Measurements from ENCODE around the gene CHST1.

Gene CHST1

DNA sequence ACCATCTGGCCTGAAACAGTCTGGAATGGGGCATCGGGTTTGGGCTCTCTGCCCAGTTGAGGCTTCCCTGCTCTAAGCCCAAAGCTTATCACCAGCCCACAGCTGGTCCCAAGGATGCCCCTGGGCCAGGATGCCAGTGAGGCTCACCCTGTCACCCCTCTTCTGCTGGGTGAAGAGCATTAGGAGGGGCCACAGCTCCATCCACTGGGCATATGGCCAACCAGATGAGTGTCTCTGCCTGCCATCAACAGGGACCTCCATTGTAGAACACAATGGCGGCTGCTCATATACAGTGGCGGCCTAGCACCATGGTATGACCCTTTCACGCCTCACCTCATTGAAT lies 5.6 kb downstream of the CHST1 start:
- no peak for DNase-seq

DNA sequence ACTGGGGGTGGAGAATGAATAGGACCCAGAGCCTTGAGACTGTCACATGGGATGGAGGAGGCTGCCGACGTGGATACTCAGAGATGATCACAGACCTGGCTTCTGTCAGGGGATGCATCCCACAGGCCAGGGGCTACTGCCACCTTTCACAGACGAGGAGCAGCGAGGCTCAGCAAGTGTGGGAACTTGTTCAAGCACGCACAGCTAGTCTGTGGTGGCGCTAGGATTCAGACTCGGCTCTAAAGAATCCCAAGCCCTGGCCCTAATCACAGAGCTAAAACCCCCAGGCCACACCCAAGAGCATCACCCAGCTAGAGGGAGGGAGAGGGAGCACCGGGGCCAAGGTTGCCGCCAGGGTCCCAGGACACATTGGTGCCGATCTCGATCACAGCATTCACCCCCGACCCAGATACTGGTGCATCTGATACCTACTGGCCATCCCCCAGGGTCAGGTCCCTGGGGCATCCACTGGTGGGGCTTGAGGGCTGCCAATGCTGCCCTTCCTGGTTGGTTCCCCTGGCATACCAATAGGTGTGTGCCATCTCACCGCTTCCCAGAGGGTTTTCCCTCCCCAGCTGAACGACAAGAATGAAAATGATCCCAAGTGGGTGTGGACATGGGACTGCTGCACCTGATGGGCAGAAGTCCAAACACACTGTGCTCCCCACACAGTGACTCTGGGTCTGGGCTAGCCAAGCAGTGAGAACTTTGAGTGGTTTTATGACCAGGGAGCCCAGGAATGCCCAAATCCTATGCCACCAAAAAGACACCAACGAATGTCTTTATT lies 6.2 kb downstream of the CHST1 start:
- DNase-seq = no peak

DNA sequence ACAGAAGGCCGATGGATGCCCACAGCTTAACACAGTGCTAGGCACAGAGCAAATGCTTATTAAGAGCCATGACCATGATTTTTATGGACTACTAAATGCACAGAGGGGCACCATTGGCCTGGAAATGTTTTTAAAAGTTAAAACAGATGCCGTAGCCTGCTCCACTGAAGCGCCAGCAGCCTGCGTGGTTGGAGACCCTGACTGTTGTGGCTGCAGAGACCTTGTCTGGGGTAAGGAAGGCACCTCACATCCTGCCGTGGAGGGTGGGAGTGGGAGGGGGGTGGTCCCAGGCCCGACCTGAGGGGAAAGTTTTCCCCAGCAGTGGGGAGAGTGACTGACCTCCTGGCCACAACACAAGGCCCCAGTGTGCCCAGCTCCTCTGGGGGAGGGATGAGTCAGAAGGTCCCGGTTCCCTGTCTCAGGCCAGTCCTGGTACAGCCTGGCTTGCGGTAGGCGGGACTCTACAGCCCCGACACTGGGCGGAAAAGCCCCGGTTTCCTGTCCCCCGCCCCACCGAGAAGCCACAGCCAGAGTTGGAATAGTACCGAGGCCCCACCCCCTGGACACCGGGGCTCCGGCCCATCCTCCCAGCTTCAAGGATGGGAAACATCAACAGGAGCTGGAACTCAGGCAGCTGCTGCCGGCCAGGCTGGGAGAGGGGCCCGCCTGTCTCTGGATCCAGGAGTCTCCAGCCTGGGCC lies 7.0 kb downstream of the CHST1 start:
- peak; percentile 38 to 67 (median 56) for DNase-seq

DNA sequence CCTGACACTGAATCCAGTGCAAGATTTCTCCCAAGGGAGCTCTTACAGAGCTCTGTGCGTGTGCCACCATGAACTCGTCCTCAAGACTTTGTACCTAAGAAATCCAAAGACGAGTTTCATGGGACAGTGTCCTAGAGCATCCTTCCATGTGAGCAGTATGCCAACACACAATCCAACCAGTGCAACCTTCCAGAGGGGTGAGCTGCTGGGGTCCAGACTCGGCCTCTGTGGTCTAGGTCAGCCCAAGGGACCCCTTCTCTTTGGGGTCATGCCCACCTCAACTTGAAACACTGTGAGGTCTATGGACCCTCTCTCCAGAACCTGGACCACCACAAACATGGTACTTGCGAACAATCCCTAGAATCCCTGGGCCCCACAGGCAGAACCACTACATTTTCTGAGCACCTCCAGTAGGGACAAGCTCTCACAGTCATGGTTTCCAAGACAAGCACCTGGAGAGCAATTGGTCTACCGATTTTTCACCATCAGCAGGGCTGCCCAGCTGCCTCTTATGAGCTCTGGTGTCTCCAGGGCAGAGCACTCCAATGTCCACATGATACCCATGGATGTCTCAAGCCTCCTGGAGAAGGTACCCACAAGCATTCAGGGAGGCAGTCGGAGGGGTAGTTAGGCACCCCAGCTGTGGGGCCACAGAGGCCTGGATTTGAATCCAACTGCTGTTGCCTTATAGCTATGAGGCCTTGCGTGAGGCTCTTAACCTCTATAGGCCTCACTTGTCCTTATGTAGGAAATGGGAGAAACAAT lies 7.7 kb downstream of the CHST1 start:
- no peak for DNase-seq

DNA sequence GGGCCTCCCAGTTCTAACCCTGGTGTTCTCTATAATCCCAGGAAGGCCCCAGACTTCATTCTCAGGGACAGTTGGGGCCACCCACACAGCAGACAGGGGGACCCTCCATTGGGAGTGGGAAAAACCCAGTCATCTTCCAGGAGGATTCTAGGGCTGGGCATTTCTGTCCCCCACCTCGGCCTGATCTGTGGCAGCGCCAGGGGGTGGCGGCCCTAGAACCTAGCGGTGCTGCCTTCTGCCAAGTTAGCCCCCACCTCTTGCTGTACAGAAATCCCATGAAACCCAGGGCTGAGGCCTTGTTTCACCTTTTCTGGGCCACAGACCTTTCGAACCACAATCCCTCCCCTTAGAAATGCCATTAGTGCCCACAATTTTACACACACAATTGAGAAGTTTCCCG lies 9.6 kb downstream of the CHST1 start:
- no peak for DNase-seq

DNA sequence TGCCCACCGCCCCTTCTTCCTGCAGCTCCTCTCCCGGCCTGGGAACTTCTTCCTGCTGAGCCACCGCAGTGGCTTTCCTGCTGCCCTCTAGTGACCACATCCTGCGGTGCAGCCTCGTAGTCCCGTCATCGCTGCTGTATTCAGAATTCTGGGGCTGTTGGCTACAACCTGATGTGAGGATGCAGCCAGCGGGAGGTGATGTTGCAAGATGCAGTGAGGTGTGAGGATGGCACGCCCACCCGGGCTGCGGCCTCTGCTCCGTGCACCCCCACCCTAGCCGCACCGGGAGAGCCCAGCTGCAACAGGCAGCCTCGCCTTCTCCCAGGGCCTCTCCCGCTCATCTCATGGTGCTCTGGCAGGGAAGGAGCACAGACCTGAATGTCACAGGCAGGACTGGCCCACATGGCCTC lies 10.1 kb downstream of the CHST1 start:
- peak; percentile 71 to 84 (median 80) for DNase-seq

DNA sequence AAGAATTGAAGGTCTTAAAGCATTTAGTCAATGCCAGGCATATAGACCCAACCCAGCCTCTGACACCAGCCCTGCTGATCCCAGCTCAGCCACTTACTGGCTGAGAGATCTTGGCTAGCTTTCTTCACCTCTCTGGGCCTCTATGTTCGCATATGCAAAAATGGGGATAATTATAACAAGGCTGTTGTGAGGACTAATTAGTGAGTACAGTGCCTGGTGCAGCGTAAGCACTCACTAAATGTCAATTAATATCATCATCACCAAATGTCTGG lies 10.5 kb downstream of the CHST1 start:
- no peak for DNase-seq

DNA sequence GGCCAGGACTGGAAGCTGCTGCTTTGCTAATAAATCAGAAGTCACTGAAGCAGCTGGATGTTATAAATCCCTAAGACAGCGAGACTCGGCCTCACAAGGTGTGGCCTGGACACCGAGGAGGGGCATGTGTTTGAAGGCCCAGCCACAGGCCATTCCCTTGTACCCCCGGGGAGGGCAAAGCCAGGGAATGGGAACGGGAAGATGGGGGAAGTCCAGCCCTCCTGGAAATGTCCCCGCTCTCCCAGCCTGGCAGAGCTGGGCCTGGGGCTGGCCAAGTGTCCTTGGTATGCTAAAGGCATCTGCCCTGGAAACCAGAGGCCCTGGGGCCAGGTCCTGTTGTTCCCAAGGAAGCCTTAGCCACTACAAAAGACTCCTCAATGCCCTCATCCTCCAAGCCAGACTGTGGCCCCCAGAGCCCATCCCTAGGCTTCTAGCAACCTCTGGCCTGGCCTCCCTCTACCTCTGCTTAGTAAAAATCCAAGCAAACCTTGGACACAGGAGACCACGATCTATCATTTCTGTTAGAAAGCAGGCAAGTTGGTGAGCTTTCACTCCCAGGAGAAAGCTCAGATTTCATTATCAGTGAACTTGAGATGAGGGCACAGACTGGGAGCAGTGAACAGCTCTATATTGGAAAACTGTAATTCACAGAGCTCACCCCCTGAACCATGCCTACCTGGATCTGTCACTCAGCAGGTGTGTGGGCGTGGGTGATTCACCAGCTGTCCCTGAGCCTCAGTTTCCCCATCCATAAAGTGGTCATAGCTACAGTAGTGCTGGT lies 11.0 kb downstream of the CHST1 start:
- DNase-seq = no peak

DNA sequence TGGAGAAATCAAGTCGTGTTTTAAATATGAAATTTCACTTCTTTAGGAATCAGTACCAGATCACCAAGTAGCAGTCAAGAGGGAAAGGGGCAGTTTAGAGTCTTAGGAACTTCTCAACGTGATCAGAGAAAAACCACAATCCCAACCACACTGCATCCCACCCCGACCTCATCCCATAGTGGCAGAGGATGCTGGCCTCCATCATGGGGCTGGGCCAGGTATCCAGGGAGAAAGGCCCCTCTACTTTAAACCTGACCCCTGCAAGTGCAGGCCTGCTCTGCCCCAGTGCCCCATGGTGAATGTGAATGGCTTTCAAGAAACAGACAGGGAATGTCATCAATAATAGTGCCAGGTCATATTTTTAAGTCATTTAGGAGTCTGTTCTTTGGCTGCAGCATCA lies 12.1 kb downstream of the CHST1 start:
- no peak for DNase-seq

DNA sequence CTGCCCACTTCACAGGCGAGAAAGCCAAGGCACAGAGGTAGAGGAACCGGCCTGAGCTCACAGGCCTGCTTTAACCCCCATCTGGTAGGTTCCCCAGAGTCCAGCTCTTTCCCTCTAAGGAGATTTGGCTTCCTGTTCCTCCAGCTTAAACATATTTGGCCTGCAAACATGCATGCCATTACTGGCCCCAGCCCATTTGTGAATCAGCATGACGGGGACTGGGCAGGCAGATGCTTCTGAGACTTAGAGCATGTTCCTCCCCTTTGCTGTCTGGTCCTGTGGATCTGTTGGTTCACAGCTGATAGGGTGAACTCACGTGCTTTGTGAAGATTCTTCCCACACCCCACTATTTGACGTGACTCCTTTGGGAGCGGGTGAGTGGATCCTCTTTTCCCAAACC lies 12.6 kb downstream of the CHST1 start:
- DNase-seq = no peak

DNA sequence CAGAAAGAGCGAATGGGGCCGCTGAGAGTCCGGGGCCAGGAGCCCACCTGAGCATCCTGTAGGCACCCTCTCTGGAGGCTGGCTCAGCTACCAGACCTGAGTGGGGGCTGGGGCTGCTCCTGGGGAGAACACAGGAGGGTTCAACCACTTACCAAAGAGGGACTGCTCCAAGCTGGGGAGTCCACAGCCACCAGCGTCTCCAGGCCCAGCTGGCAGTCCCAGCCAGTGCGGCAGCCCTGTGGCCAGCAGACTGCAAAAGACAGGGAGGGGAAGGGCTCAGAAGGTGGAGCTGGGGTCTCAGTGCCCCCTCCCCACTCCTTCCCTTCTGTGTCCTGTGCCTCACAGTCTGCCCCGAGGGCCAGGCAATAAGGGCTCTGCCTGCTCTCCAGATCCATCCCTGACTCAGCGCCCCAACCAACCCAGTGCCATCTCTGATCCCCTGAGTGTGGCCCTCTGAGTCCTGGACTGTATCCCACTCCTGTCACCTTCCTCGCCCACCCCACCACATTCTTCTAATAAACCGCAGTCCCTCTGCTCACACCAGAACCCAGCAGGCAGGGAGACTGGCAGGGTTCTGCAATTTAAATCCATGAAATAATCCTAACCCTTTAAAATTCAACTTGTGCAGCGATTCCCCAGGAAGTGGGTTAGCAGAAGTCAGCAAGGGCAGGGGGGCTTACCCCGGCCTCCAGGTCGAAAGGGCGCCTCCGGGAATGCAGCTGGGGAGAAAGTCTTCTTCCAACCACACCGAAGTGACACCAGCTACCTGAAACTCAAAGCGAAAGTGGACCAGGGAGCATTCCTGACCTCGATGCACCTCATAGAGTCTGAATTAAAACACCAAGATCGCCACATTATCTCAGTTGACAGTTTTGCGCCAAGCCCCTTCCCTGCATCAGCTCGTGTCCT lies 13.3 kb downstream of the CHST1 start:
- DNase-seq = no peak

DNA sequence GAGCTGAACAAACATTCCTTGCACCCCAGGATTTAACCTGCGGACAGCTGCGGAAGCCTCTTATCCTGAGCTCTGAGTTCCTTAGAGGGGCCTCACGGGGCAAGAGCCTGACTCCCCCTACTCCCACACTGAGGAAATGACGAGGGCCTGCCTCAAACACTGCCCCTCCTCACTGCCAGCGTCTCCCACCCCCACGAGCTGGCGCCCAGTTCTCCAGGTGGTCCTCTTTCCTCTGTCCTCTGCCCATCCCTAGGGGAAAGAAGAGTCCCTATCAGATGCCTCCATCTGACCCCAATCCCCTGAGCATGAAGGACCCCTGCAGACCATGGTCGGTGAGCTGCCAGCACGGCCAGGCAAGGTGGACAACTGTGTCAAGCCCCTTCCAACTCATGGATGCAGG lies 14.3 kb downstream of the CHST1 start:
- no peak for DNase-seq

DNA sequence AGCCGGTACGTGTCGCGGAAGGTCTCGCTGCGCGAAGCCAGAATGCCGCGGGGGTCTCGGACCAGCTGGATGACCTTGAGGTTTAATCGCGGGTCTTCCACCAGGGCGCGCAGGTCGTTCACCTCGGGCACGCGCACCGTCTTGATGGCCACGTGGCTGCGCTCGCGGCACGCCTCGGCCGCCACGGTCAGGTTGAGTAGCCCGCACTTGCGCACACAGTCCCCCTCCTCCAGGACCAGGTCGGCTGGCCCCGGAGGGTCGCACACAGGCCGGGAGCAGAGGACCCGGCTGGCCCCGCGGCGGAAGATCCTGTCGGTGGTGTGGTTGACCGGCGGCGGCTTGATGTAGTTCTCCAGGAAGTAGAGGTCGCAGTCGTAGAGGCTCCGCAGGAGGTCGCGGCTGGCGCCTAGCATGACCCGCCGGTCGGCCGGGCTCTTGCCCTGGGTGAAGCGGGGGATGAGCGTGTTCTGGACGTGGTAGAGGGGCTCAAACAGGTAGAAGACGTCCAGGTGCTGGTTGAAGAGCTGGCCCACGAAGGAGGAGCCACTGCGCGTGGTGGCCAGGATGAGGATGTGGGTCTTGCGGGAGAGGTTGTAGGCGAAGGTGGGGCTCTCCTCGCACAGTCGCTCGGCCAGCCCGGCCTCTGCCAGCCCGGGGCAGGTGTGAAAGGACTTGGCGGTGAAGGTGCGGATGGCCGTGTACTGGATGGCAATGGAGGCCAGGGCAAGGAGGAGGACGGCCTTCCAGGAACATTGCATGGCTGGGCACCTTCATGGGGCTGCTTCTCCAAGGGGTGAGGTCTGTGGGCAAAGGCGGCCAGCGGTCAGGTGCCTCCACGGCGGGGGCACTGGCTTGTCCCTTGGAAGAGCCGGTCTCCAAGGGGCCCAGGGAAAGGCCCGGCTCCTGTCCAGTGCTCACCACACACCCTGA lies 15.0 kb downstream of the CHST1 start:
- DNase-seq = no peak

DNA sequence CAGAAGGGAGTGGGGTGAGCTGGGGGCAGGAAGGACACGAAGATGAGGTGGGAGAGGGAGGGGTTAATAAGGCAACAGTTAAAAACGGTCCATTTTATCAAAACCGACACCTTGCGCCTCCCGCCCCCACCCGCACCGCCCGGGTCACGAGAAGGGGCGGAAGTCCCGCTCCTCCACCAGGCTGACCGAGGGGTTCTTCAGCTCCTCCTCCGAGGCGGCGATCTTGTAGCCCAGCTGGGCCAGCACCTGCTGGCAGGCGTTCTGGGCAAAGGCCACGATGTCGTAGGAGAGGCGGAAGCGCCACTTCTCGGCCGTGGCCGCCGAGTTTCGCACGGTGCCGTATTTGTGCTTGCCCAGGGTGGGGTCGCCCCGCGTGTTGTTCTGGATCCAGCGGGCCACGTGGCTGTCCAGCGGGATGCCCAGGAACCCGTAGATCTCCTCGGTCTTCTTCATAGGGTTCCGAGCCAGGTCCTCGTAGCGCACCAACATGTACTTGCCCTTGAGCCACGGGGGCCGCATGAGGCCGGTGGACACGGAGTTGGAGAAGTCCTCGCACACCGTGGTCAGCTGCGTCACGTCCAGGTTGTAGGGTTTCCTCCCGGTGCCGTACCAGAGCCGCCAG lies 15.8 kb downstream of the CHST1 start:
- DNase-seq = no peak

DNA sequence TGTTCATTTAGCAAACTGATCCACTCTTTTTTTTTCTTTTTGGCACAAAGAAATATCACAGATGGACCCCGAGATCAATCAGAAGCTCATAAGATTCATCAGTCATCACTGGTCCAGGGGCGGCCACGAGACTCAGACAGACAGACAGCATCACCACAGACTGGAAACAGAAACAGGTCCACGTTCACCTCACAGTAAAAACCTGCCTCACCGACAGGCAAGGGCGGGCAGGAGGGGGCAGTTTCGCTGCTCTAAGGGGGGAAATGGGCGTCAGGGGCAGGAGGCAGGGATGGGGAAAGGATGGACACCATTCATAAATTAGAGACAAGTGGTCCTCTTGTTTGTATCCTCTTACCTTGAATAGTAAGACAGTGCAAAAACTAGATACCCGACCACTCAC lies 16.5 kb downstream of the CHST1 start:
- DNase-seq = no peak

DNA sequence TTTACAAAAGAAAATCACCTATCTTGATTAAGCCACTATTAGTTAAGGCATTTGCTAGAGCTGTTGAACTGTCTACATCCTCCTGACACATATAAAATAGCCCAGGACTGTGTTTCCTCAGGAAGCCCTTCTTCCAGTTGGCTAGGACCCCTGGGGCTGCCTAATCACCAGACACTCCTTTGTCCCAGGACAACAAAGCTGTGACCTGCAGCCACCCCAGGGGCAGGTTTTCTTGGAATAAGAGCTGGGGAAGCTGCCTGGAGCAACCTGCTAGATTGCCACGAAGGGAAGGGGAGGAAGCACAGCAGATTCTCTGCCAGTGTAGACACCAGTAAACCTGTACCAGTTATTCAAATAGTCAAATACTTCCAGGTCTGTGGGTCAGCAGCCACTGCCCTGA lies 17.6 kb downstream of the CHST1 start:
- no peak for DNase-seq

DNA sequence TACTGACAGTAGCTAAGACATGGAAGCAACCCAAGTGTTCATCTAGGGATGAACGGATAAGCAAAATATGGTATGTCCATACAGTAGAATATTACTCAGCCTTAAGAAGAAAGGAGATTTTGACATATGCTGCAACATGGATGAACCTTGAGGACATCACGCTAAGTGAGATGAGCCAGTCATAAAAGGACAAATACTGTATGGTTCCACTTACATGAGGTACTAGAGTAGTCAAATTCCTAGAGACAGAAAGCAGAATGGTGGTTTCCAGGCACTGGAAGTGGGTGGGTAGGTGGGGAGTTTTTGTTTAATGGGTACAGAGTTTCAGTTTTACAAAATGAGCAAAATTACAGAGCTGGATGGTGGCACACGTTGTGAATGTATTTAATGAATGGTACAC lies 18.1 kb downstream of the CHST1 start:
- DNase-seq = no peak

DNA sequence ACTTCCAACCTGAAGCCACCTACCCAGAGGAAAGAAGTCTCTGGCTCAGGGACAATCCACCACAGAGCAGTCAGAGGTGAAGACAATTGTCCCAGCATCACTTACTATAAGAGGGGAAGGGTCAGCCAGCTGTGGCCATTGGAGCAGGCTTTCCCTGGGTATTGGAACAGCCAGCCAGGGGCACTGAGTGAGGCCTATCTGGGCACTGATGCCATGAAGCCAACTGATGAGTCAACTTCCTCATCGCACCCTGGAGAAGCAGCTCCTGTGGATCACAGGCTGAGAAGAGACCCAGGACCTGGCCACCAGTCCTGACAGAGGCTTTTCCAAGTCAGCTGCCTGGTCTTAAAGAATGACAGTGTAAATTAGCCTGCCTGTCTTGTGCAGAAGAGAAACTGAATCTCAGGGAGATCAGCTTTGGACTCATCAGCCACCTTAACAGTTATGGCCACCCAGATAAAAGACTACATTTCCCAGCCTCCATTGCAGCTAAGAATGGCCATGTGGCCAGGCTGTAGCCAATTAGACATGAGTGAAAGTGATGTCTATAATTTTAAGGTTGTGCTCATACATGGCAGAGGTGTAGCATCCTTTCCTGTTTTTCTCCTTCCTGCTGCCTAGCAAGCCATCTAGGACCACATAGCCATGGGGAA lies 19.0 kb downstream of the CHST1 start:
- peak in 3 of 4 experiments; percentile 16 to 32 (median 18) for DNase-seq

DNA sequence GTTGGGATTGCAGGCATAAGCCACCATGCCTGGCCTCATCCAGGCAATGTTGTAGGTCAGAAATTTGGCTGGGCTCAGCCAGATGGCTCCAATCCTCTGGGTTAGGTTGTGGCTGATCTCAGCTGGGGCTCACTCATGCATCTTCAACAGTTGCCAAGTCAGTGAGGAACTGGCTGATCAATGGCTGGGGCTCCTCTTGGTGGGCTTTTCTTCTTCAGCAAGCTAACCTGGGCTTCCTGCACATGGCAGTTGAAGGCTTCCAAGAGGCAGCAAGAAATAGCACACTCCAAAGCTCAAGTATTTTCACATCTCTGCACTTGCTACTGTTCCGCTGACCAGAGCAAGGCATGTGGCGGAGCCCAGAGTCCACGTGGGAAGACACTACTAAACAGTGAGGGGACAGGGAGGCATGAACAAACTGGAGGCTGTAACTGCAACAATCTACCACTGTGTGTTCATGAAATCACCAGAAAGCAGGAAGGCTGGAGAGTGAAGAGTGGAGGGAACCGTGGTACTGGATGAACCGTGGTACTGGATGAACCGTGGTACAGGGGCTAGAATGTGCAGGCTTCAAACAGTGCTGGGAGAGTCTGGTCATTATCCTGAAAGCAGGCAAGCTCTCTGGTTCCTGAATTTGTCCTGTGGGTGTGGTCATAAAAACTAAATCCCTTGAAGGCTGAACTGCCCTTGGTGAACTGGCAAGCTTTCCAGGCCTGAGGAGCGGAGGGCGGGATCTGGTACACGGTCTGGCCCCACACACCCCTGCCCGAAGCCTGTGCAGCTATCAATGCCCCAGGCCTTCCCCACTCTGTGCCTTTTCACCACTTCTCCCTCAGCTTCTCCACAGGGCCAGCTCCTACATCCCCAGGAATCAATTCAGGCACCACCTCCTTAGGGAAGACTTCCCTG lies 20.2 kb downstream of the CHST1 start:
- no peak for DNase-seq
